ENCODE data around the gene MBD4. TPM values are rescaled to one million over a fixed set of nuclear protein-coding genes. Genes with fewer than 3 reads are reported as not detected.

The MBD4 gene
- total and polyA plus RNA-seq, 10 of the 15 experiments (the other 5 are each of a cell fraction or from before 2014, with no cell fraction given): 17.7 to 59.0 (median 49.0) TPM

GRCh38 chr3:129415830-129416229 lies 23.9 kb downstream of the MBD4 start (continued):
- TF ChIP-seq SIX5 (IDR thresholded peaks at IDR 0.05; ENCODE audit: low read depth, low read length, severe bottlenecking) (no peak), IKZF1 (conservative IDR thresholded peaks at IDR 0.05) (no peak), POLR2A (IDR thresholded peaks at IDR 0.05; ENCODE audit: low read depth, low read length) (no peak), NFYA (IDR thresholded peaks at IDR 0.05; ENCODE audit: borderline replicate concordance, low read depth, low read length) (no peak), MEF2A (IDR thresholded peaks at IDR 0.05; ENCODE audit: insufficient read depth, low read depth, low read length) (no peak)
- TF ChIP-seq, protein P1, sequence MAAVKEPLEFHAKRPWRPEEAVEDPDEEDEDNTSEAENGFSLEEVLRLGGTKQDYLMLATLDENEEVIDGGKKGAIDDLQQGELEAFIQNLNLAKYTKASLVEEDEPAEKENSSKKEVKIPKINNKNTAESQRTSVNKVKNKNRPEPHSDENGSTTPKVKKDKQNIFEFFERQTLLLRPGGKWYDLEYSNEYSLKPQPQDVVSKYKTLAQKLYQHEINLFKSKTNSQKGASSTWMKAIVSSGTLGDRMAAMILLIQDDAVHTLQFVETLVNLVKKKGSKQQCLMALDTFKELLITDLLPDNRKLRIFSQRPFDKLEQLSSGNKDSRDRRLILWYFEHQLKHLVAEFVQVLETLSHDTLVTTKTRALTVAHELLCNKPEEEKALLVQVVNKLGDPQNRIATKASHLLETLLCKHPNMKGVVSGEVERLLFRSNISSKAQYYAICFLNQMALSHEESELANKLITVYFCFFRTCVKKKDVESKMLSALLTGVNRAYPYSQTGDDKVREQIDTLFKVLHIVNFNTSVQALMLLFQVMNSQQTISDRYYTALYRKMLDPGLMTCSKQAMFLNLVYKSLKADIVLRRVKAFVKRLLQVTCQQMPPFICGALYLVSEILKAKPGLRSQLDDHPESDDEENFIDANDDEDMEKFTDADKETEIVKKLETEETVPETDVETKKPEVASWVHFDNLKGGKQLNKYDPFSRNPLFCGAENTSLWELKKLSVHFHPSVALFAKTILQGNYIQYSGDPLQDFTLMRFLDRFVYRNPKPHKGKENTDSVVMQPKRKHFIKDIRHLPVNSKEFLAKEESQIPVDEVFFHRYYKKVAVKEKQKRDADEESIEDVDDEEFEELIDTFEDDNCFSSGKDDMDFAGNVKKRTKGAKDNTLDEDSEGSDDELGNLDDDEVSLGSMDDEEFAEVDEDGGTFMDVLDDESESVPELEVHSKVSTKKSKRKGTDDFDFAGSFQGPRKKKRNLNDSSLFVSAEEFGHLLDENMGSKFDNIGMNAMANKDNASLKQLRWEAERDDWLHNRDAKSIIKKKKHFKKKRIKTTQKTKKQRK (IDR thresholded peaks at IDR 0.05; ENCODE audit: low read depth, low read length): no peak

GRCh38 chr3:129415378-129415777 lies 24.4 kb downstream of the MBD4 start:
- in situ Hi-C loops (cut with MboI) (no loop called here), intact Hi-C loops (cut with micrococcal nuclease; ENCODE audit: unreplicated experiment) (no loop called here)
- H3K4me3 ChIP-seq: no peak overlapping the region
- peaks cover 6% of the 10 kb centered on the region for H3K4me1 ChIP-seq (ENCODE audit: control insufficient read depth, insufficient read depth, low read length)
- ATAC-seq: no peak
- no peak overlapping the region for H3K27ac ChIP-seq (ENCODE audit: control insufficient read depth, insufficient read depth)
- no peak for DNase-seq (ENCODE audit: low read depth, low spot score)
- ChIA-PET POLR2A (interaction anchor here (0.5 to 3.4 kb wide), 5 partner anchors 12 to 211 kb away, joined by 3 to 24 read pairs (median 7); partner anchors contain the start of genes EFCAB12, IFT122 and MBD4), CTCF (interaction anchor here (3.2 to 7.5 kb wide), 5 partner anchors 8 to 32 kb away, joined by 10 to 84 read pairs (median 24); no protein-coding TSS in a partner anchor), SMC1A (ENCODE audit: uncharacterized antibody, unreplicated experiment) (interaction anchor here (0.7 to 19.4 kb wide), 5 partner anchors 8 to 22 kb away, joined by 3 to 275 read pairs (median 19); partner anchors contain the start of genes IFT122 and MBD4), RAD21 (ENCODE audit: unreplicated experiment) (interaction anchor here (2.4 to 3.5 kb wide), 4 partner anchors 12 to 32 kb away, joined by 14 to 32 read pairs (median 26); partner anchors contain the start of genes EFCAB12, IFT122 and MBD4)
- 84% methylated on average over 3 of the region's 3 CpGs for WGBS (ENCODE audit: insufficient coverage, insufficient replicate concordance, low lambda C conversion rate, missing lambda C conversion rate)
- no peaks in the 10 kb centered on the region for H4K20me1 ChIP-seq (ENCODE audit: control insufficient read depth, insufficient read depth)
- H3K4me2 ChIP-seq (ENCODE audit: control insufficient read depth, insufficient read depth): no peak overlapping the region
- no peaks in the 10 kb centered on the region for H3K9me3 ChIP-seq (replicated peaks; ENCODE audit: control insufficient read depth, insufficient read depth, low read length)
- BruUV-seq (replicated peaks): no TSS peak
- H3K79me2 ChIP-seq (ENCODE audit: control insufficient read depth, insufficient read depth, low read length): no peaks in the 10 kb centered on the region
- no peak overlapping the region for H3K9ac ChIP-seq (ENCODE audit: control insufficient read depth, insufficient read depth, low read length)
- no peaks in the 10 kb centered on the region for H3K27me3 ChIP-seq (replicated peaks in 1 of 2; ENCODE audit: control insufficient read depth in 2 of 2, insufficient read depth in 2 of 2, low read length in 1 of 2)
- no peak for TF ChIP-seq DPF2 (IDR thresholded peaks at IDR 0.05)
- TF ChIP-seq CHD2 (IDR thresholded peaks at IDR 0.05; ENCODE audit: borderline replicate concordance, low read depth, low read length): no peak
- TF ChIP-seq USF2 (IDR thresholded peaks at IDR 0.05; ENCODE audit: borderline replicate concordance, low read depth, low read length): no peak
- TF ChIP-seq PAX8 (IDR thresholded peaks at IDR 0.05): no peak
- no peak for TF ChIP-seq PML (IDR thresholded peaks at IDR 0.05; ENCODE audit: low read length)
- no peak for TF ChIP-seq HCFC1 (IDR thresholded peaks at IDR 0.05; ENCODE audit: low read length)
- TF ChIP-seq PAX5 (IDR thresholded peaks at IDR 0.05; ENCODE audit: borderline replicate concordance, low read depth, low read length): no peak
- TF ChIP-seq, protein P2, sequence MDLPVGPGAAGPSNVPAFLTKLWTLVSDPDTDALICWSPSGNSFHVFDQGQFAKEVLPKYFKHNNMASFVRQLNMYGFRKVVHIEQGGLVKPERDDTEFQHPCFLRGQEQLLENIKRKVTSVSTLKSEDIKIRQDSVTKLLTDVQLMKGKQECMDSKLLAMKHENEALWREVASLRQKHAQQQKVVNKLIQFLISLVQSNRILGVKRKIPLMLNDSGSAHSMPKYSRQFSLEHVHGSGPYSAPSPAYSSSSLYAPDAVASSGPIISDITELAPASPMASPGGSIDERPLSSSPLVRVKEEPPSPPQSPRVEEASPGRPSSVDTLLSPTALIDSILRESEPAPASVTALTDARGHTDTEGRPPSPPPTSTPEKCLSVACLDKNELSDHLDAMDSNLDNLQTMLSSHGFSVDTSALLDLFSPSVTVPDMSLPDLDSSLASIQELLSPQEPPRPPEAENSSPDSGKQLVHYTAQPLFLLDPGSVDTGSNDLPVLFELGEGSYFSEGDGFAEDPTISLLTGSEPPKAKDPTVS (IDR thresholded peaks at IDR 0.05; ENCODE audit: low read depth, low read length): no peak
- TF ChIP-seq KLF5 (IDR thresholded peaks at IDR 0.05; ENCODE audit: partially characterized antibody): no peak
- no peak for TF ChIP-seq HDAC6 (IDR thresholded peaks at IDR 0.05; ENCODE audit: unreplicated experiment)
- H2AFZ ChIP-seq (ENCODE audit: control insufficient read depth, low read depth, low read length): no peak overlapping the region
- FAIRE-seq: no peak
- H3K36me3 ChIP-seq (ENCODE audit: control insufficient read depth in 2 of 2, insufficient read depth in 2 of 2, low read length in 1 of 2): no peaks in the 10 kb centered on the region

Data from GM12878 (cell line).